Skin epidermis (tissue), 12 donors: ENCODE data around the gene RAB4A.

Source experiments
- H3K27ac ChIP-seq, 21 experiments: fragments of 200-600 bp; sonication (generic) in 11 of 21; one replicate each; pipeline ENCODE4 v1.5.0; 2020; ENCODE audit warnings: mild to moderate bottlenecking in 3 of 21, inconsistent platforms in 2 of 21, moderate library complexity in 2 of 21
- H3K4me3 ChIP-seq, 7 experiments: fragments of 200-600 bp; sonication (generic) in 2 of 7; one replicate each; pipeline ENCODE4 v1.5.0; 2020; ENCODE audit warnings: inconsistent platforms in 2 of 7, mild to moderate bottlenecking in 2 of 7, moderate library complexity in 1 of 7

The RAB4A gene

DNA sequence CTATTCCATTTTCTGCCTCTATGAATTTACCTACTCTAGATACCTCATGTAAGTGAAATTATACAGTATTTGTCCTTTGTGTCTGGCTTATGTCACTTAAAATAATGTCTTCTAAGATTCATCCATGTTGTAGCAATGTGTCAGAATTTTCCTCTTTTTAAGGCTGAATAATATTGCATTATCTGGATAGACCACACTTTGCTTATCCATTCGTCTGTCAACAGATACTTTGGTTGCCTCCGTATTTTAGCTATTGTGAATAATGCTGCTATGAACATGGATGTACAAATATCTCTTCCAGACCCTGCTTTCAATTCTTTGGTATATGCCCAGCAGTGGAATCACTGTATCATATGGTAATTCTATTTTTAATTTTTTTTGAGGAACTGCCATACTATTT is 82.1 kb downstream of the RAB4A start:
- Histone ChIP-seq H3K27ac (no peak overlapping the region), H3K4me3 (no peak overlapping the region)

- no peak overlapping the region for H3K4me3 ChIP-seq
- H3K27ac ChIP-seq = no peak overlapping the region
Measured at GRCh38 chr1:229354226-229354625, 83.3 kb downstream of the RAB4A start.
